GM21526 (cell line): ENCODE data around the gene SMIM15.

Experiments used
- ATAC-seq: cut with Tn5 transposase; IDR thresholded peaks from one replicate; pipeline ENCODE4 v1.9.1; 2021; ENCODE audit warnings: moderate library complexity; ENCODE audit not compliant: unreplicated experiment, low FRiP score

SMIM15 gene

GRCh38 chr5:61160497-61160896, 1.8 kb downstream of the SMIM15 start:
- ATAC-seq: no peak

GRCh38 chr5:61159836-61160235, 2.4 kb downstream of the SMIM15 start:
- no peak for ATAC-seq

GRCh38 chr5:61159070-61159469, 3.2 kb downstream of the SMIM15 start:
- no peak for ATAC-seq

- ATAC-seq: no peak
Measured at GRCh38 chr5:61151893-61152292, 10.4 kb downstream of the SMIM15 start.

DNA sequence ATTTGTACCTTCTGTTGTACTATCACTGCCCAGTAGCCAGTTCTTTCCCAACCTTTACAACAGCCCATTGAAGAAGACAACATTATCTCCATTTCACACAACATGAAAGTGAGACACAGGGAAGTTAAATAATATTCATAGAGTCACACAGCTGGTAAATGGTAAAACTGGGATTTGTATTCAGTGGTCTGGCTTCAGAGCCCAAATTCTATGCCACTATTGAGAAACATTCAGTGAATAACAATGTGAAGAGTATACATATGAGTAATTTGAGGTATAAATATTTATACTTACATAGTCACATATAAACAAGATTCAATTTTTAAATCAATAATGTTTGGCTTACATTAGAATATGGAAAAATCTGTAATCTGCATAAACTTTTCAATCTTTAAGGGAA, 13.8 kb downstream of the SMIM15 start:
- ATAC-seq: no peak

GRCh38 chr5:61142811-61143210, 19.5 kb downstream of the SMIM15 start:
- no peak for ATAC-seq

GRCh38 chr5:61142391-61142790, 19.9 kb downstream of the SMIM15 start:
- no peak for ATAC-seq

- no peak for ATAC-seq
Measured at GRCh38 chr5:61141801-61142200, 20.5 kb downstream of the SMIM15 start.

DNA sequence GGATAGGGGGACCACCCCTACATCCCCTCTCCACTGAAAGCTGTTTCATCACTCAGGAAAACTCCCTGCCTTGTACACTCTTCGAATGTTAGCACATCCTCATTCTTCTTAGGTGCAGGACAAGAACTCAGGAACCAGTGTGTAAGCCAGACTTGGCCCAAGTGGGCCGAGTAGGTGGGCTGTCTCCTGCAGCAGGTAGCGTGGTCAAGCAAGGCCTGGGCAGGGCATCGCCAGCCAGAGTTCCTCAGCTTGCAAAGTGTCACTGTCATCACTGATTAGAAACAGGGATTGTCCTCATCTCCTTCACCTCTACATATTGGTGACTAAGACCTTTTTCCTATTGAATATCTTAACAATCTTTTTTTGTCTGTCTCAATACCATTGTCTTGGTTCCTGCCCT, 22.3 kb downstream of the SMIM15 start:
- ATAC-seq: no peak

DNA sequence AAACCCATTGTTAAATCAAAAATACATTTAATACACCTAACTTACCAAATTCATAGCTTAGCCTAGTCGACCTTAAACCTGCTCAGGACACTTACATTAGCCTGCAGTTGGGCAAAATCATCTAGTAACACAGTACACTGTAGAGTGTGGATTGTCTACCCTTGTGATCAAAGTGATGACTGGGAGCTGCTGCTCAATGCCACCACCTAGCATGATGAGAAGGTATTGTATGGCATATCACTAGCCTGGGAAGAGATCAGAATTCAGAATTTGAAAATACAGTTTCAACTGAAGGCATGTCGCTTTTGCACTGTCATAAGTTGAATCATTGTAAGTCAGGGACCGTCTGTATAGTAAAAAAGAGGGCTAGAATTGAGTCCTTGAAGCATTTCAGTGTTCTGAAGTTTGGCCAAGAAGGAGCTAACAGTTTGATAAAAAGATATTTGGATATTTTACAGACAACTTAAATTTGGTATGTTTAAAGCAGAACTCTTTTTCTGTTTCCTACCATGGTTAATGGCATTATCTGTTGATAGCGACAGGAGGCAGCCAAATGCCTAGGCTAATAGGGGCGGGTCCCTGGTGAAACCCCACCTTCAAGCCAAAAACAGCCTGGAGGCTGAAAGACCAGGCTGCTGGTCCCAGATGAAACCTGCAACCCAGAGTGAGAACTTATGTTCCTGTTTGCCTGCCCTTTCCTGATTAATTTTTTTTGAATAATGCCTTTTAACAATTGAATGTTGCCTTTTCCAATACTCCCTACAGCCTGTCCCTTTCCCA, 23.0 kb downstream of the SMIM15 start:
- no peak for ATAC-seq

DNA sequence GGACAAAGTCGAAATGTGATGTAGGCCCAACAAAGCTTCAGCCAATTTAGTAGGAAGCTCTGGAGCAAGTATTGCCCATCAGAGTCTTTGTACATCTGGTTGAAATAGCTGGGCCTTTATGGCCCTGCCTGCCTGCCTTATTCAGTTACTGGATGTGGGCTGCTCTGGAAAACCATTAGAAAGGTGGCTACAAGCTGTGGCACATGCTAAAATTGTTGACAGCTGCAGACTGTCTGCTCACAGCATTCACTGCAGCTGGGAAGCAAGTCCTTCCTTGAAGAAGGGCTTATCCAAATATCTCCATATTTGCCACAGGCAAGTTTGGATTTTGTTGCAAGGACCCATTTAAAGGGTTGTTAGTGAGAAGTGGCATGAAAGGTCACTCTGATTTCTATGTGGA, 24.4 kb downstream of the SMIM15 start:
- ATAC-seq: no peak

DNA sequence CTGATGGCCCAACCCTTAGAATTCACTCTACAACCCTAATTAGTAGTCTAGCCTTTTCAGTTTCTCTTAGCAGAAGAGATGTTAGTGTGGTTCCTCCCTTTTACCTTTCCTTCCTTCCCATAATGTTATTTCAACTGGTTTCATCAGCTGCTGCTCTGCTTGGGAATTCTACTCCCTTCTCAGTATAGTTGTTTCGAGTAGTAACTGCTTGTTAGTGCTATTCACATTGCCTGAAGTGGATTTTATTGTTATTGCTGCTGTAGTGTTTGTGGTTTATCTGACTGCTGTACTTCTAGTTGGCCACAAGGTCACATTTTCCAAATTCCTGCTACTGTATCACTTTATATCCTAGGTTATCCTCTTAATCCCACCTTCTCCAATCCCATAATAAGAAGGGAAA, 29.7 kb downstream of the SMIM15 start:
- ATAC-seq: no peak

GRCh38 chr5:61130289-61130688, 32.0 kb downstream of the SMIM15 start:
- ATAC-seq: no peak

DNA sequence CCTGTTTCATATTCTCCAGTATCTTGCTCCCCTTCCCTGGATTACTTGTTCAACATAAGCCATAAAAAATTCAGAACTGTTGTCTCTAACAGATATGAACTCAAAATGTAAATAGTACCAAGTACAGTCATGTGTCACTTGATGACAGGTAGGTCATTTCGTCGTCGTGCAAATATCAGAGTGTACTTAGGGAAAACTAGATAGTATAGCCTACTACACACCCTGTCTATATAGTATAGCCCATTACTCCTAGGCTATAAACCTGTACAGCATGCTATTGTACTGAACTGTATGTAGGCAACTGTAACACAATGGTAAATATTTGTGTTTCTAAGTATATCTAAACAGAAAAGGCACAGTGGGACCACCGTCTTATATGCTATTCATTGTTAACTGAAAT, 39.1 kb downstream of the SMIM15 start:
- ATAC-seq: no peak

- no peak for ATAC-seq
Measured at GRCh38 chr5:61120534-61120933, 41.7 kb downstream of the SMIM15 start.

- no peak for ATAC-seq
Measured at GRCh38 chr5:61119066-61119465, 43.2 kb downstream of the SMIM15 start.

- ATAC-seq: peak; percentile 70
Measured at GRCh38 chr5:61115968-61116367, 46.3 kb downstream of the SMIM15 start.

DNA sequence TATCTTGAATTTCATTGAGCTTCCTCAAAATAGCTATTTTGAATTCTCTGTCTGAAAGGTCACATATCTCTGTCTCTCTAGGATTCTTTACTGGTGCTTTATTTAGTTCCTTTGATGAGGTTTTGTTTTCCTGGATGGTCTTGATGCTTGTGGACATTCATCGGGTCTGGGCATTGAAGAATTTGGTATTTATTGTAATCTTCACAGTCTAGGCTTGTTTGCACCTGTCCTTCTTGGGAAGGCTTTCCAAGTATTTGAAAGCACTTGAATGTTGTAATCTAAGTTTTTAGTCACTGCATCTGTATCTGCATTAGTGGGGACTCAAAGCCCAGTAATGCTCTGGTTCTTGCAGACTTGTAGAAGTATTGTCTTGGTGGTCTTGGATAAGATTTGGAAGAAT, 47.8 kb downstream of the SMIM15 start:
- ATAC-seq: no peak
